Ovary (tissue), 3 donors: ENCODE data around the gene TNIK.

Experiments
- CTCF ChIP-seq, 3 donors: fragments of 450-650 bp in 2 of 3; fragments of 200-600 bp in 1 of 3; IDR thresholded peaks; one replicate each; pipeline versions ENCODE4 v1.5.1 to v1.8.0; 2016 to 2022; ENCODE audit warnings: antibody characterized with exemption in 3 of 3, mild to moderate bottlenecking in 1 of 3
- POLR2A ChIP-seq: fragments of 450-650 bp; IDR thresholded peaks from one replicate; pipeline ENCODE4 v1.6.1; 2017; ENCODE audit warnings: antibody characterized with exemption, mild to moderate bottlenecking, moderate library complexity
- donor health status: DM: no; HTN: no; CAD: no.

DNA sequence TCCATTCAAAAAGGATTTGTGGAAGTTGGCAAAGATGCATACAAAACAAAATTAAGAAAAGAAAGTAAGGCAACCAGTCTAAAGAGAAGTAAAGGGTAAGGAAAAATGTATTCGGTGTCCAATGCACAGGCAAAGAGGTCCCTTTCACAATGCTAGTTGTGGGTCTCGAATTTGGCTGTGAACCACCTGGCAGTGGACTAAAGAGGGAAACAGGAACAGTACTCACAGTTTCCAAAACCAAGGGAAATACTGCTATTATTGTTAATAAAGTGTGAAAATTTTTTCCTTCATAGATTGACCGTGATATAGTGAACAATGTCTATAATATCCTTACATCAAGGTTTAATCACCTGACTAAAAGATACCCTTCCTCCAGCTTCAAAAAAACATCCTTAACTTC lies 57.9 kb downstream of the TNIK start:
- TF ChIP-seq CTCF (IDR thresholded peaks at IDR 0.05) = no peak
- no peak for TF ChIP-seq POLR2A
